GM18873 (cell line): ENCODE measurements around the gene GJA4.

ENCODE experiments used
- ATAC-seq: cut with Tn5 transposase; IDR thresholded peaks from one replicate; pipeline ENCODE4 v1.9.1; 2021; ENCODE audit warnings: mild to moderate bottlenecking, moderate library complexity, moderate number of reproducible peaks; ENCODE audit not compliant: unreplicated experiment, low FRiP score

Gene GJA4

DNA sequence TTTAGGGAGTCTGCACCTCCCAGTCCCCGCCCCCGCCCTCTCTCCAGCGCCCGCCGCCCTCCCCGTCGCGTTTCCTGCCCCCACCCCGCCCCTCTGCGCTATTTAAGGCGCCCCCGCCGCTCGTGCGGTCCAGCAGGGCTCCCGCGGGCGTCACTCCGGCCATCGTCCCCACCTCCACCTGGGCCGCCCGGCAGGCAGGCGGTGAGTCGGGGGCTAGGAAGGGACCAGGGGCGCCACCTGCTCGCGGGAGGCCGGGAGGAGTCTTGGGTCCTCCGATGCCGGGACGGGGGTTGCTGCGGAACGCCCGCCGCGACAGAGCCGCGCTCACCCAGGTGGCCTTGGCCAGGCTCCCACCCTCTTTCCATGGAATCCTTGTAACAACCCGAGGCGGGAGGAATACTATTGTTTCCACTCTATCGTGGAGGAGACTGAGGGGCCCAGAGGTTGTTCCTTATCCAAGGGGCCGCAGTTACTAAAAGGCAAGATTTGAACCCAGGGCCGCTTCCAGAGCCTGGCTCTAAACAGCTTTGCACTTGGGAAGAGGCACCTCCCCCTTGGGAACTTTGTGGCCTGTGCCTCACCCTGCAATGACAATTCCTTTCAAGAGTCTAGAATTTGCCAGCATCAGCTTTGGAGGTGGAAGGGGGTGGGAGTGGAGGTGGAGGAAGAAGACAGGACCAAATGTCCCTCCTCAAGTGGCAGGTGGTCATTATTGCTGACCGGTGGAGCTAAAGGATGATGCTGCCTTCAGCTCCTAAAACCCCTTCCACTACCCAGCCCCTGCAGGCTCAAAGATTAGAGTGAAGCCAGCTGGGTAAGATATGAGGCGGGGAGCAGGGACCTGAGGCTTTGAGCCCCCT, at the start of gene GJA4:
GJA4 (plus strand) TSS at position 132 of the 860 bp plus-strand sequence. CDS start 1,215 bp downstream, outside the sequence.
- ATAC-seq, result no peak

- ATAC-seq, result no peak
Observed at GRCh38 chr1:34743775-34744174, 49.0 kb upstream of the GJA4 start.

DNA sequence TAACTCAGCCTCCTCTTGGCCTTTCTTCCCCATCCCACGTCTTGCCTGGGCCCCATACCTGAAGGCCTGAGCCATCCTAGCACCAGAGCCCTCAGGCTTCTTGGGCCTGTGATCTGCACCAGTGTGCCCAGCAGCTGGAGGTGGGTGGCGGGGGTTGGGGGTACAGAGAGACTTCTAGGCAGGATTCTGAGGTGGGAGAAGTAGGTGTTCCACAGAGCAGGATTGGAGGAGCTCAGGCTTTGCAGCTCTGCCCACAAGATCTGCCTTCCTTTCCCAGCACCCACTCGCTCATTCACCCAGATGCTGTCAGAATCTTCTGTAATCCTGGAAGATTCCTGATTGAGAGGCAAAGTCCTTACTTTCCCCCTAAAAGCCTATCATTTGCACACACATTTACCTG, 47.9 kb upstream of the GJA4 start:
- no peak for ATAC-seq

GRCh38 chr1:34745666-34746065, 47.1 kb upstream of the GJA4 start:
- no peak for ATAC-seq

DNA sequence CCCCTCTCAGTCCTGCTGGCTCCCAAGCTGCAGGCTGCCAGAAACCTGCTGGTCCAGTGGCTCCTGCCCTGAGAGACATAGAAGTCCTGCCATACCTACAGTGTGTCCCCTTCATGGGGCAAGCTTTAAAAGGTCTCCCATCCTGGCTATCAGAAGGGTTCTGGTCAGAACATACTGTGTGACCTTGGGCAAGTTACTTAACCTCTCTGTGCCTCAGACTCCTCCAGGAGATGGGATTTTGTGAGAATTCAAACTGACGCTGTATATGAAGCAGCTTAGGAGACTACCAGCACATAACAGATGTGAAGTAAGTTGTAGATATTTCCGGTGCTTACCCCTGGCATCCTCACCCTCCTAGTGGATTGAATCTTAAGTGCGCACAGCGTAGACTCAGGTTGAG, 46.7 kb upstream of the GJA4 start:
- no peak for ATAC-seq

DNA sequence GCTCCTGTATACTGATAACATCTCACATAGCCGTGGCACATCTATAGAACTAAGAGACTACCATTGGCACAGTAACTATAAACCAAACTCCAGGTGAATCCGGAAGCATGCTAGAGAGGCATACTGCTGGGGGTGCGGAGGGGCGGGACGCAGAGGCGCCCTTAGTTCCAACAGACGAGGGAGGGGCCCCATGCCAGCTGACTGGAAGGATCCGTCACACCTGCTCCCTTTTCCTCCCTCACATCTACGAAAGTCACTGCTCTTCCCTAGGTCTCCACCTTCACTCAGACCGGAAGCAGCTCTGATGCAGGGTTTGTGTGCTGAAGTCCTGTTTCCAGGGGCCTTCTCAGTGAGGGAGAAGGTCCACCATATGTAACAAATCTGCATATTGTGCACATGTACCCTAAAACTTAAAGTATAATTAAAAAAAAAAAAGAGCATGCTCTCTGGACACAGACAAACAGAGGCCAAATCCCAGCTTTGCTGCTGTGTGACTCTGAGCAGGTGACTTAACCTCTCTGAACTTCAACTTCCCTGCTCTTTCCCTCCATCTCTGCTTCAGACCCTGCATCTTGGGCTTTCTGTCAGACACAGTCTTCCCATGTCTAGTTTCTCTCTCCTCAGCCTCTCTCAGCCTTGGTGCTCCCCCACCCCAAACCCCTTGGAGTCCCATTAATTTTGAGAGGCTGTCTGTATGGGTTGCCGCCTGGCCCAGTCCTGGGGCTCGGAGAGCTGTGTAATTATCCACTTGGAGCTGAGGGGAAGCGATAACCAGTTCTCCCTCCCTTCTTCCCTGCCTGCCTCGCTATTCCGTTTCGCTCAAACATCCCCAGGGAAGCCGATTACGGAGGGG, 45.8 kb upstream of the GJA4 start:
- ATAC-seq, result no peak

- ATAC-seq, result no peak
Observed at GRCh38 chr1:34747638-34747941, 45.2 kb upstream of the GJA4 start.

DNA sequence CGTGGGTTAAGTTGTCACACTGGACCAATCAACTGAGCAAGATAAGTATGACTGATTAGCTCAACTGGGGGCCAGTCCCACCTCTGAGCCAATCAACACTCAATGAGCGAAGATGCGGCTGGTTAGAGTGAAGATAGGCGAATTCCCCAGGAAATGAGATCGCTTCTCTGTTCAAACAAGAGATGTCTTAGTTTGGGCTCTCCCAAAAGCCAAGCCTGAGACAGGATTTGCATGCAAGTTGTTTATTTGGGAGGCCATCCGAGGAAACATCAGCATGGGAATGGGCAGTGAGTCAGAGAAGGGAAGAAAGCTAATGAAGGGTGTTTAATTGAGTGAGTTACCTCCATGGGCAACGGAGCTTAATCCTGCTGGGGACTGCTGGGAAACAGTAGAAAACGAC, 42.8 kb upstream of the GJA4 start:
- no peak for ATAC-seq

- no peak for ATAC-seq
Observed at GRCh38 chr1:34750610-34751009, 42.2 kb upstream of the GJA4 start.

GRCh38 chr1:34753163-34753562, 39.6 kb upstream of the GJA4 start:
- ATAC-seq, result no peak

DNA sequence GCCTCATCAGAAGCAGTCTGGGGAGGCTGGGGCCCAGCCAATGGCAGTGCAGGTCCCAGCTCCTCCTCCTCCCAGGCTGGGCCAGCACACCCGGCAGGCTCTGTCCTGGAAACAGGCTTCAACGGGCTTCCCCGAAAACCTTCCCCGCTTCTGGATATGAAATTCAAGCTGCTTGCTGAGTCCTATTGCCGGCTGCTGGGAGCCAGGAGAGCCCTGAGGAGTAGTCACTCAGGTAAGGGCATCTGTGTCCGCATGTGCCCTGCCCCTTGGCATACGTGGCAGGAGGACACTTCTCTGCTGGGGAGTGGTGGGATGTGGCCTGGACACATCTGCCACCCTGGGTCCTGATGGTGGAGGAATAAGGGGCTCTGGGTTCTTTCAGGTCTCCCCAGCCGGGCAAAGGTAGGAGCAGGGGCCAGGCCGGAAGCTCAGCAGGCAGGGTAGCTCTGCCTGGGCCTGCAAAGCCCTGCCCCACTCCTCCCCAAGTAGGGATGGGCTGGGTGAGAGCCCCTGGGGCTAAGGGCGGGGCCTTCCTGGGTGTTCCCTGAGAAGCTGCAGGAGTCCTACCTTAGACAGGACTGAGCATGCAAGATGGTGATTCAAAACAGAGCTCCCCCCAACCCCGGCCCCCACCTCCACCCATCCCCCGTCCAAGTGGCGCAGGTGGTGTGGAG, 37.7 kb upstream of the GJA4 start, which contains the start of gene GJB5:
GJB5 (plus strand) TSS at position 84 of the 674 bp plus-strand sequence. CDS start 2,284 bp downstream, outside the sequence.
- ATAC-seq, result no peak

GRCh38 chr1:34755961-34756360, 36.8 kb upstream of the GJA4 start:
- ATAC-seq, result no peak

- no peak for ATAC-seq
Observed at GRCh38 chr1:34757386-34757785, 35.4 kb upstream of the GJA4 start.

DNA sequence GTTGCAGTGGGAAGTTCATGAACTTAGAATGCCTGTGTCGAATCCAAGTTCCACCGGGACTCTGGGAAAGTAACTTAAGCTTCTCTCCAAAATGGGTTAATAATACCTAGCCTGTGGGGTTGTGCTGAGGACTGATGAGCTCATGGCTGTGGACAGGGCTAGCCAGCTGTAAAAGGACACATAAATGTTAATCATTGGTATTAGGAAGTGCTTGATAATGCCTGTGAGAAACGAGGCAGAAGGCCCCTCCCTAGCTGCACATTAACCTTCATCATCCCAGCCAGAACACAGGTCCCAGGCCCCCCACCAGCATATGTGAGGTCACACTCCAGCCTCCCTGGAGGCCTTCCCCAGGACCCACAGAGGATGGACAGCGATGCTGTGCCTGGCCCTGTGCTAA, 34.0 kb upstream of the GJA4 start:
- ATAC-seq, result no peak

DNA sequence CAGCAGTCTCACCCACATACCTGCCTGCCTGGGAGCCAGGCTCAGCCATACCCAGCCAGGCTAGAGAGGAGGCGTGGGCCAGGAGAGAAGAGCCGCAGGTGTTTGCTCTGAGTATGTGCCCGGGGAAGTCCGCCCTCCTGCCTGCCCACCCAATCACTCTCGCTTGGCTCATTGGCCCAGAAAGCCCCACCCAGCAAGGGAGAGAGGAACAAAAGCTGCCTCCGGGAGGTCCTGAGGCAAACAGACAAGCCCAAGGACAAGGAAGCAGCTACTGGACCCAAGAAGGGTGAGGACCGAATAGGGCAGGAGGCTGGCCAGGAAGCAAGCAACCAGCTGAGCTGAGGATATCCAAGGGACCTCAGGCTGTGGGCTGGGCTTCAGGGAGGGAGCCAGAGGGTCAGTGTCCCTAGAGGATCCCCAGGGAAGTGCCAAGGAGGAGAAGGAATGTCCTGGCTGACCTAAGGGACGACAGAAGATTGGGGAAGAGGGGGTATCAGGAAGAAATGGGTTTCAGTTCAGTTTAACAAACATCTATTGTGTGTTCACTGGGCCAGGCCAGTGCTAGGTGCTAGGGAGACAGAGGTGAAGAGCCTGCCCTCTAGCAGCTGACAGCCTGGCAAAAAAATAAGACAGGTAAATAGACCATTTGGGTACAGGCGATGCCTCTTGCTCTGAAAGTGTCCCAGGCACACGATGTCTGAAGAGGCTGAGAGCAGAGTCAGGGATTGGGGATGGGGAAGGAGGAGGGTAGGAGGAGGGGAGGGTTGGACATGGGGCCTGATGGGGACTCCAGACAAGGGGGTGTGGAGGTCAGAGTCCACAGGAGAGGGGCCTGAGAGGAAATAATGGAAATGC, 33.1 kb upstream of the GJA4 start, which contains the start of gene GJB4:
GJB4 (plus strand) TSS at position 238 of the 855 bp plus-strand sequence. CDS start 1,515 bp downstream, outside the sequence.
- no peak for ATAC-seq

- no peak for ATAC-seq
Observed at GRCh38 chr1:34761176-34761761, 31.5 kb upstream of the GJA4 start.

GRCh38 chr1:34761776-34762307, 31.0 kb upstream of the GJA4 start:
- no peak for ATAC-seq

DNA sequence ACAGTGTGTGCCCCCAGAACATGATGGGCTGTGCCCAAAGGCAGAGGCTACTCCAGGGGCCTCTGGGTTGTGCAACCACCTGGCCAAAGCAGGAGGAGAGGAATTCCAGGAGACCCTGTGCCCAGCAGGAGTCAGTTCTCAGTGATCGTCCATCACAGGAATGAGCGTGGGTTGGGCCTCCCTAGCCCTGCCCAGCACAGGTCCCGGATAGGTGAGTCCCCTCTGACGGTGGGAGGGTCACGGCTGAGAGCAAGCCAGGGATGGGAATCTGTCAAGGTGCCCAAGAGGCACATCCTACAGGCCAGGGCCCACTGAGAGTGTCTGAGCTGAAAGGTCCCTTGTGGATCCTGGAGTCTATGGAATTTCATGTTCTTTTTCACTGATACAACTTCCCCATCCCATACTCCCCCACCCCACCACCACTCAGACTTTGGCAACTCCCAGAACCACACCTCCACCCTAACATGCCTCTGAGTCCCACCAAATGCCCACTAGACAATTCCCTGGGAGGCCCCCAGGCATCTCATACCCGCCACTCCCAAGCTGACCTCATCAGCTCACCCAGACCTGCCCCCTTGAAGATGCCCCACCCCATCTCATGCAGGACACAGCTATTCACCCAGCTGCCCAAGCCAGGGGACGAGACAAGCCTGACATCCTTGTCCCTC, 30.2 kb upstream of the GJA4 start:
- ATAC-seq, result no peak
